ENCODE data around the gene IQCN.

IQCN gene

GRCh38 chr19:18264137-18264854 is 10.0 kb downstream of the IQCN start:
- no peak for DNase-seq

GRCh38 chr19:18263324-18264136 is 10.7 kb downstream of the IQCN start:
- no peak for DNase-seq

GRCh38 chr19:18262917-18263316 is 11.3 kb downstream of the IQCN start:
- no peak for DNase-seq

GRCh38 chr19:18262144-18262543 is 12.1 kb downstream of the IQCN start:
- no peak for DNase-seq

- no peak for DNase-seq
These were observed 12.8 kb downstream of the IQCN start for GRCh38 chr19:18261474-18261873.

GRCh38 chr19:18259893-18260292 is 14.4 kb downstream of the IQCN start:
- no peak for DNase-seq

- no peak for DNase-seq
These were observed 16.5 kb downstream of the IQCN start for GRCh38 chr19:18257503-18258470.

GRCh38 chr19:18254546-18255503 is 19.4 kb downstream of the IQCN start:
- DNase-seq = no peak

GRCh38 chr19:18253716-18254115 is 20.5 kb downstream of the IQCN start:
- DNase-seq = peak in 1 of 2 donors; percentile 24

- no peak for DNase-seq
These were observed 21.1 kb downstream of the IQCN start for GRCh38 chr19:18253130-18253529.

GRCh38 chr19:18252370-18252717 is 21.9 kb downstream of the IQCN start:
- DNase-seq = no peak

GRCh38 chr19:18251587-18252369 is 22.5 kb downstream of the IQCN start:
- DNase-seq = peak; percentile 54 to 60

GRCh38 chr19:18249834-18250233 is 24.4 kb downstream of the IQCN start:
- DNase-seq = no peak

GRCh38 chr19:18245297-18245696 is 29.0 kb downstream of the IQCN start:
- no peak for DNase-seq

- no peak for DNase-seq
These were observed 34.9 kb downstream of the IQCN start for GRCh38 chr19:18239303-18239702.

- DNase-seq = no peak
These were observed 40.1 kb downstream of the IQCN start for GRCh38 chr19:18234194-18234593.

GRCh38 chr19:18233224-18233825 is 40.9 kb downstream of the IQCN start:
- no peak for DNase-seq

- no peak for DNase-seq
These were observed 41.6 kb downstream of the IQCN start for GRCh38 chr19:18232540-18233223.

GRCh38 chr19:18231775-18232174 is 42.5 kb downstream of the IQCN start:
- no peak for DNase-seq

Data from bone marrow (tissue), 2 donors.